GM12801 (cell line): ENCODE measurements around the gene PPA2.

Source experiments
- TF ChIP-seq, protein P1 (sequence below): IDR thresholded peaks from one replicate; pipeline ENCODE4 v1.5.1; 2011; ENCODE audit warnings: control low read depth; ENCODE audit not compliant: insufficient read length; ENCODE audit errors: extremely low read depth

The PPA2 gene

GRCh38 chr4:105469736-105470135 lies 4.1 kb downstream of the PPA2 start:
- TF ChIP-seq, protein P1, sequence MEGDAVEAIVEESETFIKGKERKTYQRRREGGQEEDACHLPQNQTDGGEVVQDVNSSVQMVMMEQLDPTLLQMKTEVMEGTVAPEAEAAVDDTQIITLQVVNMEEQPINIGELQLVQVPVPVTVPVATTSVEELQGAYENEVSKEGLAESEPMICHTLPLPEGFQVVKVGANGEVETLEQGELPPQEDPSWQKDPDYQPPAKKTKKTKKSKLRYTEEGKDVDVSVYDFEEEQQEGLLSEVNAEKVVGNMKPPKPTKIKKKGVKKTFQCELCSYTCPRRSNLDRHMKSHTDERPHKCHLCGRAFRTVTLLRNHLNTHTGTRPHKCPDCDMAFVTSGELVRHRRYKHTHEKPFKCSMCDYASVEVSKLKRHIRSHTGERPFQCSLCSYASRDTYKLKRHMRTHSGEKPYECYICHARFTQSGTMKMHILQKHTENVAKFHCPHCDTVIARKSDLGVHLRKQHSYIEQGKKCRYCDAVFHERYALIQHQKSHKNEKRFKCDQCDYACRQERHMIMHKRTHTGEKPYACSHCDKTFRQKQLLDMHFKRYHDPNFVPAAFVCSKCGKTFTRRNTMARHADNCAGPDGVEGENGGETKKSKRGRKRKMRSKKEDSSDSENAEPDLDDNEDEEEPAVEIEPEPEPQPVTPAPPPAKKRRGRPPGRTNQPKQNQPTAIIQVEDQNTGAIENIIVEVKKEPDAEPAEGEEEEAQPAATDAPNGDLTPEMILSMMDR: no peak

- TF ChIP-seq, protein P1: no peak
These were observed 7.3 kb downstream of the PPA2 start for GRCh38 chr4:105466580-105466979.

DNA sequence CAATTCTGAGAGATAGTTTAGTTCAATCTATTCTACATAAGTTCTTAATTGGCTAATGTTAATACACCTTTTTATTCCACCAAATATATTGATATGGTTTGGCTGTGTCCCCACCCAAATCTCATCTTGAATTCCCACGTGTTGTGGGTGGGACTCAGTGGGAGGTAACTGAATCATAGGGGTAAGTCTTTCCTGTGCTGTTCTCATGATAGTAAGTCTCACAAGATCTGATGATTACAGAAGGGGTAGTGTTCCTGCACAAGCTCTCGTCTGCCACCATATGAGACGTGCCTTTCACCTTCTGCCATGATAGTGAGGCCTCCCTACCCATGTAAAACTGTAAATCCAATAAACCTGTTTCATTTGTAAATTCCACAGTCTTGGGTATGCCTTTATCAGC lies 11.3 kb downstream of the PPA2 start:
- TF ChIP-seq, protein P1: no peak

GRCh38 chr4:105461621-105462382 lies 12.1 kb downstream of the PPA2 start:
- TF ChIP-seq, protein P1: no peak

GRCh38 chr4:105461221-105461620 lies 12.6 kb downstream of the PPA2 start:
- TF ChIP-seq, protein P1: no peak

DNA sequence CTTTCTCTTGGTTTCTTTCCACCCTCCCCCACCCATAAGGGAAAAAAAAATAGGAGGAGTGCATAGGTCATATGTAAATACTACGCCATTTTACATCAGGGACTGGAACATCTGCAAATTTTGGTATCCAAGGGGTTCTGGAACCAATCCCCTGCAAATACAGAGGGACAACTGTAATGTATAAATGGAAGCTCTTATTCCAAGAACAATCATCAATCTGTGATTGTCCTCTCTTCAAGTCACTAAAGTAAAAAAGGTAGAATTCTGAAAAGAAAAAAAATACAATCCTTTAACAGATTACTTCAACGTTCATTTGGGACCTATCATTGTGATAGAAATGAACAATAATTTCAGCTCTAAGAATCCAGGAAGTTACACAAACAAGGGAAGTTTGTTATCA lies 13.6 kb downstream of the PPA2 start:
- TF ChIP-seq, protein P1: no peak

- TF ChIP-seq, protein P1: no peak
These were observed 15.9 kb downstream of the PPA2 start for GRCh38 chr4:105458001-105458400.

DNA sequence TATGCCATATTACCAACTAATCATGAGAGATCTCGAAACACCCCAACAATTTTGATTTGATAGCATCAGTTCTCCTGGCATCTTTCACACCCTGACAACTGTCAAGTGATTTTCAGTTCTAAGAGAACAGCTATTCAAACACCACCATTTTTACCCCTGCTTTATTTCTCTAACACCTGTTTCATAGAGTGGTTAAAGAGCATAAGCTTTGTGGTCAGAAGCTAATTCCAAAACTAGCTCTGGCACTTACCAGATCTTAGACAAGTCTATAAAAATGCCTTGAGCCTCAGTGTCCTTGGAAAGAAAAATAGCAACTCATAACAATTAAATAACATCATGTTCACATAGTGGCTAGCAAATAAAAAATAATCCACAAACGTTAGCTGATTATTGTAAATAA lies 17.9 kb downstream of the PPA2 start:
- TF ChIP-seq, protein P1: no peak
